NCI-H2171 treated with DMSO at 0.1 percent for 48 hours (cell line): ENCODE results near the gene PTPA.

ENCODE experiments used
- DNase-seq: peaks from one replicate; lab custom pipeline; 2025; lab: John Stamatoyannopoulos, UW

The PTPA gene

DNA sequence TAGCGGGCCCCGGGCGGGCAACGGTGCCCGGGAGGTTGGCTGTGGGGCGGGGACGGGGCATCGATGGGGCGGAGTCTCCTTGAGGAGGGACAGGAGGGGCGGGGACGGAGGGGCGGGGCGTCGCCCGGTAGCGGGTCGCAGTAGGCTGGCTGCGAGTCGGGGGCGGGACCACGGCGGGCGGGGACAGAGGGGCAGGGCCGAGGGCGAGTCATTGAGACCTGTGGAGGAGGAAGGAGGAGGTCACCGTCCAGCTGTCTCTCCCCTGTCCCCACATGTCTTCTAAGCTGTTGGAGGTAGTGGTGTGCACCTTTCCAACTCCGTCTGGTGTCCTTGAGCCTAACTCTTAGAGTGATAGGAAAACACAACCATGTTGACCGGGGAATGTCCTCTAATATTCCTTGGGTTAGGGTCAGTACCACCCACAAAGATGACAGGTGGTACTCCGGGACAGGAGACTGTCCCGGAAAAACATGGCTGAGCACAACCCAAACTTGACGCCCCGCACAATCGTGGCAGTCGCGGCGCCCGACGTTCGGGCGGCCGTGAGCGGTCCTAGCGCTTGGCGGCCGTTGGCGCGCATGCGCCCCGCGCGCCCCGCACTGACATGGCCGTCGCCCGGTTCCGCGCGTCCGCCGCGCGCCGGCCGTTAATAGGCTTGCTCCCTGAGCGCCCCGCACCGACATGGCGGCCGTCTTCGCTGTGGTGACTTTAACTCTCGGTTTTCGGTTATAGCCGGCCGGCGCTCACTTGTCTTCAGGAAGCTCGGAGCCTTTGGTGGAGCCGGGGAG lies at the start of gene PTPA, which contains the start of gene CRAT:
Gene PTPA, plus strand, starts transcription at position 676 of the 788 bp plus-strand sequence. CDS start 186 bp downstream, outside the sequence.
Gene CRAT, minus strand, starts transcription at position 54 of the 788 bp plus-strand sequence. CDS start 284 bp downstream, outside the sequence.
- DNase-seq, result peak; percentile 93

DNA sequence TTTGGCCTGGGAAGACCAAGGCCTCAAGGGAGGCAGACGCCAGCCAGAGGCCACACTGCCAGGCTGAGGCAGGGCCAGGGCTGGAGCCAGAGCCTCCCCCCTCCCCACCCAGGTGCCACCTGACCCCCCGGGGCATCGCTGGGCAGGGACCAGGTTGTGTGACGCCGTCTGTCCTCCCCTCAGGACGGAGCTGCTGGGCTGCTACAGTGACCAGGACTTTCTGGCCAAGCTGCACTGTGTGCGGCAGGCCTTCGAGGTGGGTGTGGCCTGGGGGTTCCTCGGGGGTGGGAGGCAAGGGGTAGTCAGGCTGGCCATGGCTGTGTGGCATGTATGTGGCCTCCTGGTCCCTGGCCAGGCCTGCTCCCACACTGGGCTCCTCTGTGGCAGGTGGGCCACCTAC lies 48.2 kb upstream of the PTPA start:
- no peak for DNase-seq

DNA sequence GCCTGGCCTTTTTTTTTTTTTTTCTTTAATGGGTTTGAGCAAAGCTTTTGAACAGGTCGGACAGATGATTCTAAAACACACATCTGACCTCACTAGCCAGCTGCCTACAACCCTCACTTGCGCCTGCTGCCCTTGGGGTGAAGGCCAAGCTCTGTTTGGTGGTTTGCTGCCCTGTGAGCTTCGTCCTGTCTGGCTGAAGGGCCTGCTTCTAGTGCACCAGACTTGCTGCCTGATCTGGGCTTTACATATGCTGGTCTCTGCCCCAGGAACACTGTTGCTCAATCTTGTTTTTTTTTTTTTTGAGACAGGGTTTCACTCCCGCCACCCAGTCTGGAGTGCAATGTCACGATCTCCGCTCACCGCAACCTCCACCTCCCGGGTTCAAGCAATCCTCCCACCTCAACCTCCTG lies 46.7 kb upstream of the PTPA start:
- no peak for DNase-seq

DNA sequence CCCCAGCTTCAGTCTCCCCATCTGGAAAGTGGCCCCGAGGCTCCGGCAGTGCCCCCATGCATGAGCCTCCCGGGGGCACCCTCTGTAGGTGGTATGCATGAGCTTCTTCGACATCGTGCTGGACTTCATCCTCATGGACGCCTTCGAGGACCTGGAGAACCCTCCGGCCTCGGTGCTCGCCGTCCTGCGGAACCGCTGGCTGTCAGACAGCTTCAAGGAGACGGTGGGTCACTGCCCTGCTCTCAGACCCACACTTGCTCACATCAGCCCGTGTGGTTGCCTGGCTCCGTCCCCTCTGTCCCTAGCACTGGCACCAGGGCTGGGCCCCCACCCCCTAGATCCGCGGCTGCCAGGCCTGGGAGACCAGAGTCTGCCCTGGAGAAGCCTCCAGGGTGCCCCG lies 43.1 kb upstream of the PTPA start:
- no peak for DNase-seq

DNA sequence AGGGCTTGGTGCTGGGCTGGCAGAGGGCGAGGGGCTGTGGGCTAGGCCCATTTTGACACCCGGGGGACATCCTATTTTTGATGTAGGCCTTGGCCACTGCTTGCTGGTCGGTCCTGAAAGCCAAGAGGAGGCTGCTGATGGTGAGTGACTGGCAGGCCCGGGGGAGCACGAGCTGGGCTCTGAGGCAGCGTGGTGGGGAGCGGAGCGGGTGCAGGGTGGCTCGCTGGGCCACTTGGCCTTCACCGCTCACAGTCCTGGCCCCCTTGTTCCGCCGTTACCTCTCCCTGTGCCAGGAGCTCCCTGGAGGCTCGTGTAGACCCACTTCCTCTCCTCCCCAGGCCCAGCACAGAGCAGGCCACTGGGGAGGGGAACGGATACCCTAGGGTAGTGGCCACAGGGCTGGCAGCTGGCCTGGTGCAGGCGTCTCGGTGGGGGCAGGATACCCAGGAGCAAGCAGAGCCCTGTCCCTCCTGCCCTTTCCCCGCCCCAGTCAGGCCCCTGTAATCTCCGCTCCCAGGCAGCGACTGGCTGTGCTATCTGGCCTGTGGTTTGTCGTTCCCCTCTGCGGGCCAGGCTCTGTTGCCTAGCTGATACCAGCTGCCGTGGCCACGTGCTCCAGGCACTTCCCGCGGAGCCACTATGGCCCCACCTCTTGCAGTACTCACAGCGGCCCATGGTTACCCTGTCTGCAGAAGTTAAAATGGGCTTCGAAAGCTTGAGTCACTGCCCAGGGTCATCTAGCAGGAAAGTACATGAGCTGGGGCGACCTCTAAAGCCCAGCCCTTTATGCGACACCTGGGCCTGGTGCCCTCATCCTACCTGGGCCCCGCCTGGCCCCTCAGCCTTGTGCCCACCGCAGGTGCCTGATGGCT lies 42.0 kb upstream of the PTPA start:
- DNase-seq, result no peak

DNA sequence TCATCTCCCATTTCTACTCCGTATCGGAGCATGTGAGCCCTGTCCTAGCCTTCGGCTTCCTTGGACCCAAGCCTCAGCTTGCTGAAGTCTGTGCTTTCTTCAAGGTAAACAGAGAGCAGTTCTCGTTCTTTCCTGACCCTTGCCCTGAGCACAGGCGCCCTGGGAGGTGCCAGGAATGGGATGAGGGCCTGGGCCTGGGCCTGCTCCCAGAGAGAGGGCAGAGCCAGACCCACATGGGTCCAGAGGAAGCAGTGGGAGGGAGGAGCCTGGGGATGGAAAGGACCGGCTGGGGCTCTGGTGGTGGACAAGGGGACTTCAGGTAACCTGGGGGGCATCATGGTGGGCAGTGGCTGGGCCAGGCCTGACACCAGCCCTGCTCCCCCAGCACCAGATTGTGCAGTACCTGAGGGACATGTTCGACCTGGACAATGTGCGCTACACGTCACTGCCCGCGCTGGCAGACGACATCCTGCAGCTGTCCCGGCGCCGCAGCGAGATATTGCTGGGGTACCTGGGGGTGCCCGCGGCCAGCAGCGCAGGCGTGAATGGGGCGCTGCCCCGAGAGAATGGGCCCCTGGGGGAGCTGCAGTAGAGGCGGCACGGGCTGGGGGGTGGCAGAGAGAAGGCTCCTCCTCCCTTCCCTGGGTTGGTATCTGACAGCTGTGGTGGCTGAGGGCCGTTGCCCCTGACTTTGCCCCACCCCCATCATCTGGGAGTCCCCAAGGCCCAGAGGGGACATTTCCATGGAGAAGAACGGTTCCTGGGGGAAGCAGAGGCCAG lies 41.2 kb upstream of the PTPA start:
- no peak for DNase-seq

DNA sequence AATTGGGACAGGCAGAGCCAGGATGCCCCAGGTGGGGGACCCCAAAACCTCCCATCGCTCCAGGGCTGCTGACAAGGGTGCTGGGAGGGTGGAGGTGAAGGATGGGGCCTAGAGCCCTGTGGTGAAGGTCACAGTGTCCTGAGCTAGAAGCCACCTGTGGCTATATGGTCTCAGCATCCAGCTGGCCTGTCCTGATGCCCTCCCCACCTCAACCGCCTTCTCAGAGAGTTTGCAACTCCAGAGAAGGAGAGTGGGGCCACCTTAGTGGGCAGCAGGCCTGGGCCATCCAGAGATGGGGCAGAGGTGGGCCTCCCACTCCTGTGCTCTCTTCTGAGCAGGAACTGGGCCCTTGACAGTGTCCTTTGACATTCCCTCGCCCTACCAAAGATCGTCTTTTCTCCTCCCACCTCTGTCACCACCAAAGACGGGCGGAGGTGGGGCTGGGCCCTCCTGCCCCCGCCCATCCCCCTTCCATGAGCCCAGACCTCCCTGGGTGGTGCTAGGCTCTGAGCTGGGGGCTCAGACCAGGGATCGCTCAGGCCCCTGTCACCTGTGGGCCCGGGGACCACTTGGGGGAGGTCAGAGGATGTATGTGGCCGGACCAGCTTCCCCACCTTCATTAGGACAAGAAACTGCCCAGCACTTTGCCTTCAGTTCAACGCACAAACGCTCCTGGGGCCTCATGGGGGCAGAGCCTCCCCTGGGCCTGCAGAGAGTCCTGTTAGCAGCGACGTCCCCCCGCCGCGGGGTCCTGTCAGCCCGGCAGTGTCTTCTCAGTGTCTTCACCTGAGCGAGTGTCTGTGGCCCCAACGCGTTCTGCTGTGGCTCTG lies 40.3 kb upstream of the PTPA start:
- DNase-seq, result no peak

DNA sequence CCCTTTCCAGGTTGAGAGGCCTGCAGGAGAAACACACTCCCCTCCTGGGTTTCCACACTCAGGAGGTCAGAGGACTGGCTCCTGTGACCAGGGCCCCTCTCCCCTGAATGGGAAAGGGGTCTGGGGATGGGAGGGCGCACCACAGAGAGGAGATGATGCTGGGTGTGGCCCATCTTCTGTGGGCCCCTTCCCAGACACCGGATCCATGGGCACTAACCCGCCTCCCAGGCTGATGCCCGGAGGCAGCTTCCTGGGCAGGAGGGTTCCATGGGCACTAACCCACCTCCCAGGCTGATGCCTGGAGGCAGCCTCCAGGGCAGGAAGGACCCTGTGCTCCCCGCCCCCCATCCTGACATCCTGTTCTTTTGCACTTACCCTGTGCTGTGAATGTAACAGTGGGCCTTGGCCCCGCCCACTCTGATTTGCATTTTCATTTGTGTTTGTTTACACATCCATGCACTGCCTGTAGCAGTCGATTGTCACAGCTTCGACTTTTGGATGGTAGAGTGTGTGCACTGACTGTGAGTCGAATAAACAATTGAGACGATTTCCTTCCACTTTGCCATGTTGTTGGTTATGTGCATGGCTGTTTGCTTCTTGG lies 39.6 kb upstream of the PTPA start:
- no peak for DNase-seq

DNA sequence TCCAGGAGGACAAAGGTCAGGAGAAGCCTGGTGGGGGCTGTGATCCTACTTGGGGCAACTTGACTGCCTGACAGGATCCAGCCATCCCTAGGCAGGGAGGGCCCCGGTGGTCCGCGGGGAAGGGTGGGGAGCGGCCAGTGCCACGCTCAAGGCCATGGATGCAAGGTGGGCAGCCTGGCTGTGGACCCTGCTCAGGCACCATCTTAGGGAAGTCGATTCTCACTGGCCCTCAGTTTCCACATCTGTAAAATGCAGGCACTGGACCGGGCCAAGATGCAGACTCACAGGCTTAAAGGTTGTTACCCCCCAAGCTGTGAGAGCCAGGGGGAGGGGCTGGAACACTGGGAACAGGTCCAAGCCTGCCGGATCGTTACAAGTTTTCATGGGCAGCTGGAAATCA lies 39.0 kb upstream of the PTPA start:
- DNase-seq, result no peak

DNA sequence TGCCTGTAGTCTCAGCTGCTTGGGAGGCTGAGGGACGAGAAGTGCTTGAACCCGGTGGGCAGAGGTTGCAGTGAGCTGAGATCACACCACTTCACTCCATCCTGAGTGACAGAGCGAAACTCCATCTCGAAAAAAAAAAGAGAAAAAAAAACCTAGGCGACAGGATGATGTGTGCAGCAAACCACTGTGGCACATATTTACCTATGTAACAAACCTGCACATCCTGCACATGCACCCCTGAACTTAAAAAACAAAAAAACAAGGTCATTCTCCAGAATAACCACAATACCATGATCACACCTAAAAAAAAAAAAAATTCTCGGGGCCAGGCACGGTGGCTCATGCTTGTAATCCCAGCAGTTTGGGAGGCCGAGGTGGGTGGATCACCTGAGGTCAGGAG lies 37.8 kb upstream of the PTPA start:
- no peak for DNase-seq

DNA sequence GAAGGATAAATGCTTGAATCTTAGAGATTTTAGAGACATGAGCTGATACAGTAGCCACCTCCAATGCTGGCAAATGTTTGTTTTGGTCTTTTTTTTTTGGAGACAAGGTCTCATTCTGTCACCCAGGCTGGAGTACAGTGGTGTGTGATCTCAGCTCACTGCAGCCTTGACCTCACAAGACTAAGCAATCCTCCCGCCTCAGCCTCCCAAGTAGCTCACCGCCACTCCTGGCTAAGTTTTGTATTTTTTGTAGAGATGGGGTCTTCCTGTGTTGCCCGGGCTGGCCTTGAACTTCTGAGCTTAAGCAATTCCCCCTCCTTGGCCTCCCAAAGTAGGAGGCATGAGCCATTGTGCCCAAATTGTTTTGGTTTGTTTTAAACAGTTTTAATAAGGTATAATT lies 37.1 kb upstream of the PTPA start:
- no peak for DNase-seq

DNA sequence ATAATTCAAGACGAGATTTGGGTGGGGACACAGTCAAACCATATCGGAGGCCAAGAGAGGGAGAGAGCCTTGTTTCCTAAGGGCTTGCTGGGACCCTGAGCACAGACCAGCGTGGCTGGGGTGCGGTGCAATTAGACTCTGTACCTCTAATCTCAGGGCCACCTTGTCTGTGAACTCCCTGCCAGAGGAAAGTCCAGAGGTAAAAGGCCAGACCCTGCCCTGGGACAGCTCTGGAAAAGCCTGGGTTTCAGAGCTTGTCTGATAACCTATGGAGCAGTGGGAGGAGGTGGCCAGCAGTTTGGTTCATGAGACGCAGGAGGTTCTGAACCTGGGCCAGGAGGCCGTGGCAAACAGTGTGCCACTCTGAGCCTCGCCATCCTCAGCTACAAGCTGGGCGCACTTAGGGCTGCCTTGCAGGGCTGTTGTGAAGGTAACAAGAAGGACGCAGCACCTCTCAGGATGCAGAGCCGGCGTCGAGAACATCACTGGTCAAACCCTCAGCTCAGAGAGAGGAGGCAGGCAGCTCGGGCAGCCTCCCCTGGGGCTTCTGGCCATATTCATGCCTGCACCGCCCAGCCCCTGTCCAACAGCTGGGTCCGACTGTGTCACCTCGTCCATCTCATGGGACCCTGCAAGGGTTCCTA lies 35.1 kb upstream of the PTPA start:
- DNase-seq, result no peak

DNA sequence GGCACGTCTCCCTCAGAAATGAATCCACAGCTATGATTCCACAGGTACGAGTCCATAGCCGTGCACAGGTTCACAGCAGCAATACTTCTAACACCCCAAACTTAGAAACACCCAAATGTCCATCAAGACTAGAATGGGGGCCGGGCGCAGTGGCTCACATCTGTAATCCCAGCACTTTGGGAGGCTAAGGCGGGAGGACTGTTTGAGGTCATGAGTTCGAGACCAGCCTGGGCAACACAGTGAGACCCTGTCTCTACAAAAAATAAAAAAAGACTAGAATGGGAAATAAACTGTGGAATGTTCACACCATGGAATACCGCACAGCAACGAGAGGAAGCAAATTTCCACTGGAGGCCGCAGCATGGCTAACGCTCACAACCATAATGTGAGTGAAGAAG lies 34.6 kb upstream of the PTPA start:
- no peak for DNase-seq

DNA sequence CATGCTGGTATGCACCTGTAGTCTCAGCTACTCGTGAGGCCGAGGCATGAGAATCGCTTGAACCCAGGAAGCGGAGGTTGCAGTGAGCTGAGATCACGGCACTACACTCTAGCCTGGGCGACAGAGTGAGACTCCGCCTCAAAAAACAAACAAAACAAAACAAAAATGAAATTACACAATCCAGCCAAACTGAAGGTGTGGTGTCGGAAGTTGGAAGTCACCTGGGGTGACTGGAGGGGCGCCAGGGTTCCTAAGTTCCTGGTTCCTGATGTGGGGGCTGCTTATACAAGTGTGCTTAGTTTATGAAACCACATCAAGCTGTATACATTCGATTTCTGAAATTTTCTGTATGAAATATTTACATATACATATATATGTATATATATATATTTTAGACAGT lies 34.0 kb upstream of the PTPA start:
- DNase-seq, result no peak

DNA sequence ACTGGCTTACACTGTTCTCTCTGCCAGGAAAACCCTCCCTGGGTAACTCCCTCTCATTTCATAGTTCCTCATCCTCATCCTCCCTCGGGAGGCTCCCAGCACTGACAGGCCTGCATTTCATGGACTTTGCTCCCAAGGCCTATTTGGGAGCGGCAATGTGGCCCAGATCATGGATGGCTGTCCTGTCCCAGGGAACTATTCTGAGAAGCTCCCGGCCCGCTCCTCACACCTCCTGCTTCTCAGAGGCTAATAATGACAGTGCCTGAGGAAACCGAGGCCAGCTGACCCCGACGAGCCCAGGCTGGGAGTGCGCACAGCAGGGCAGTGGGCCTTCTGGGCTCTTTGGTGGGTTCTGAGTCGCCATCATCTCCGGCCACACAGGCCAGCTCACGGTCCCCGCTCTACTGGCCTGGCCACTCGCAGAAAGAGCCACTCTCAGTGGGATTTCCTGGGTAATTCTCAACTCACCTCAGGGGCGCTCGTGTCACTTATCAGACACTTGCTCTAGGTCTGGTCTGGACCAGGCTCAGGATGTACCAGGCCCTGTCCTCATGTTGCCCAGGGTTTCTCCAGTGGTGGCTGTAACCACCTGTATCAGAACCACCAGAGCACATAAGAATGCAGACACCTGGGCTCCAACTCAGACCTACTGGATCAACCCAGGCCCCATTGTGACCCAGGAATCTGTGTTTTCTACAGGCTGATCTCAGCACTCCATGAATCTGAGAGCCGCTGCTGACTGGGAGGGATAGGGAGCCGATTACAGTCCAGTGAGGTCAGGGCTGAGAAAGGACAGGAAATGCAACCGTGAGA lies 32.3 kb upstream of the PTPA start:
- DNase-seq, result no peak

DNA sequence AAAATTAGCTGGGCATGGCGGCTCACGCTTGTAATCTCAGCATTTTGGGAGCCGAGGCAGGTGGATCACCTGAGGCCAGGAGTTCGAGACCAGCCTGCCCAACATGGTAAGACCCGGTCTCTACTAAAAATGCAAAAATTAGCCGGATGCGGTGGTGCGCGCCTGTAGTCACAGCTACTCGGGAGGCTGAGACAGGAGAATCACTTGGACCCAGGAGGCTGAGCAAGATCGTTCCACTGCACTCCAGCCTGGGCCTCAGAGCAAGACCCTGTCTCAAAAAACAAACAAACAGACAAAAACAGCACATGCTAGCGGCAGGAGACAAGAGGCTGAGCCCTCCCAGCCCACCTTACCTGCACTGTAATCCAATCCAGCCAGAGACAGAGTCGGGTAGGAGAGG lies 31.4 kb upstream of the PTPA start:
- no peak for DNase-seq

DNA sequence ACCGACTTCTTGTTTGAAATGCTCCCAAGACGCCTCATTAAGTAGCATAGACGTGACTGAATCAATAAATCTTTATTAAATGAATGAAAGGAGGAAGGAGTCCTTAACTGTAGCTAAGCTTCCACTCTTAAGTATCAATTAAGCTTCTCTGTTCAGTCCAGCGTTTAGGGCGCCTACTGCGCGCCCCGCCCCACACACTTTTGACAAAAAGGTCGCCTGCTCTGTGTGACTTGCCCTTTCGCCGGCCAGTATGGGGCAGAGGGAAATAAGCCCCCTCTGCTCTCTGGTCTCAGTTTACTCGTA lies 31.0 kb upstream of the PTPA start:
- DNase-seq, result peak; percentile 30

DNA sequence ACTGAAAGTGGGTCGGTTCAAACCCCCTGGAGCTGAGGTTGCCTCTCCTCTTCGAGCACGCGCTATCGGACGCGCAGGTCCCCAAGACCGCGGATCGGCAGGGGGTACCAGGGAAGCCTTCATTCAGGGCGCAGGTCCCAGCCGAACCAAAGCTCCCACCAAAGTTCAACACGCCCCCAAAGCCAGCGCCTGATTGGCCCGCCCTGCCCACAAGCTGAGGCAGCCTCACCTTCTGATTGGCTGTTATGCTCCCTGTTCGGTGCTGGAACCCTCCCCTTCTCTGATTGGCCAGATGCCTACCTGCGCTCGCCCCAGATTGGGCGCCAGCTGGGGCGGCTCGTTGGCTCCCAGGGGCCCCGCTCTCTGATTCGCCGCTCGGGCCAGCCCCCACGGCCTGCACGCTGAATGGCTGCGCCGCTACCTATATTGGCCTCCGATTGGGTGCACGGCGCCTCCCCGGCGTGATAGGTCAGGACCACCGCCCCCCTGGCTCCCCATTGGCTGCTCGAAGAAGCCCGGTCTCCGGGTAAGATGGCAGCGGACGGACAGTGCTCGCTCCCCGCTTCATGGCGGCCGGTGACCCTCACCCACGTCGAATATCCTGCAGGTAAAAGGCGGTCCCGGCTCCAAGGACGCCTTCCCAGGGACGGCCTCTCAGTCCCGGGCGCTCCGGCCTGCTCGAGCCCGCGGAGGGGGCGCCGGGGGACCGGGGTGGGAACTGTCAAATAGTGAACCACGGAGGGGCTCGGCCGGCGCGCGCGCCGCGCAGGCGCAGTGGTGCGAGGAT lies 30.4 kb upstream of the PTPA start, which contains the start of gene DOLPP1:
Gene DOLPP1, plus strand, starts transcription at position 511 of the 787 bp plus-strand sequence. Its CDS starts 21 bp downstream, at position 532.
- peak; percentile 100 for DNase-seq

DNA sequence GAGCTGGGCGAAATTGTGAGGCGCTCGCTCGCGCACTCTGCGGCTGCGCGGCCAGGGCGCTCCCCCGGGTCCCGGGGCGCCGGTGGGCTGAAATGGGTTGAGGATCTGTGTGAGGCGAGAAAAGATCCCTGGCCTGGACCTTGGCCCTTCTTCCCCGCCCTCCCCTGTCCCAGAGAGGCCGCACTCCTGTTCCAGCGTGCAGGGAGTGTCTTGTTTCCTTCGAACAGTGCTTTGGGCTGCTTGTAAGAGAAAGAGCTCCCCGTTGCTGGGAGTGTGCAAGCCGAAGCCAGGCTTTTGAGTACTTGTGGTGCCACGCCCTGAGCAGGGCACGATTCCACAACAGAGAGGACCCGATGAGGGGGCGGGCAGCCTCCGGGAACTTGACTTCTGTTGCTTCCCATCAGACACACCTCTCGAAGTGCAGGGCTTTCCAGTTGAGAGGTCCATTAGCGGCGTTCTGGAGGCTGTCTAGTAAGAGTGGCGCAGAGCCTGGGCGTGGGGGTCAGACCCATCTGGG lies 29.8 kb upstream of the PTPA start:
- DNase-seq, result peak; percentile 54
